ENCODE results near the gene C19orf44.
A peak's percentile ranks its signal among the peaks of the same experiment; 100 is the strongest.
"Not testable (repeated sequence)": the region's sequence is repeated elsewhere in the genome, so short reads cannot be mapped to it uniquely, and the experiment has no call there.

The C19orf44 gene

DNA sequence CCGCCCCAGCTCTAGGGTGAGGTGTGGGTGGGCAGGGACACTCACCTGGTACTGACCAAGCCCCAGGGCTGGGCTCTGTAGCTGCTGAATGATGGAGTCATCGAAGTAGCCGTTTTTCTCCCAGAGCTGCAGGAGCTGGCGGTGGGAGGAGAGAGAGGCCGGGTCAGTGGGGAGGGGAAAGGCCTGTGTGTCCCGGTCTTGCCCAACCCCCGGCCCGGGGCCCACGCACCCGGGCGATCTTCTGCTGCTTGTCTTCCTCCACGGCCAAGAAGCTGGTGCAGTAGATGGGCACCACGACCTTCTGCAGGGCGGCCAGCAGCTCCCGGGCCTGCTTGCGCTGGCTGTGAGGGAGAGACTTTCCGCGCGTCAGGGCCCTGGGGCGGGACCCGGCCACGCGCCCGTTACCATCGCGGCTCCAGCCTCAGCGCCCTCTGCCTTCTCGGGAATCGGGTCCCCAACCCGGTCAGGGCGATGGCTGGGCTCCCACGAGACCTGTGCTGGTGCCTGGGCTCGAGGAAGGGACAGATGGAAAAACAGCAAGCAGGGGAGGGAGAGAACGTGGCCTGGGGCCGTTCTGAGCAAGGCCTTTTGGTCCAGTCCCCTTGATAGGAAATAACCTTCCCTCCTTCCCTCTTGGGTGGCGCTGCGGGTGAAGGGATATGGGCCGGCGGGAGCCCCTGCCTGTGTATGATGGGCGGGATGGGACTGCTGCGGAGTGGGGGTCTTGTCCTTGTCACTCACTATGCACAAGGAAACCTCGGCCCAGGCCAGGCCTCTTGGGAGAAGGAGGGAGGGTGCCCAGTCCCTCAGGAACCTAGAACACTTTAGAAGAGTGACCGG lies 34.6 kb downstream of the C19orf44 start:
- Mint-ChIP-seq H3K4me3 (no peak overlapping the region), H3K27ac (no peak overlapping the region), H3K4me1 (no peaks in the 10 kb centered on the region), H3K27me3 (no peaks in the 10 kb centered on the region), H3K36me3 (ENCODE audit: low read depth) (peaks cover 49% of the 10 kb centered on the region), H3K9me3 (no peaks in the 10 kb centered on the region)
- no peak for ATAC-seq
- no peak for DNase-seq

DNA sequence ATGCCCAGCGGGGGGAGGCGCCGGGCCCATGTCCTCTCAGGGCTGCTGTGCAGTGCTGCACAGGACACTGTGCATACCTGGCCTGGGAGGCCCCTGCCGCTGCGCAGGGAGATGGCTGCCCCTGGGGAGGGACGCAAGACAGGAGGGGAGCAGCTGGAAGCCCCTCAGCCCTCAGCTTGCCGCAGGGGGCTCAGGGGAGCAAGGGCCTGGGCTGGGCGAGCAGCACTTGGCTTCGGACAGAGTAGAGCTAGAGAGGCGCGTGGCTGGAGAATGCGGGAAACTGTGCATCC lies 35.1 kb downstream of the C19orf44 start:
- Mint-ChIP-seq H3K27me3 (no peaks in the 10 kb centered on the region), H3K36me3 (ENCODE audit: low read depth) (peaks cover 48% of the 10 kb centered on the region), H3K9me3 (no peaks in the 10 kb centered on the region), H3K4me1 (no peaks in the 10 kb centered on the region), H3K4me3 (no peak overlapping the region), H3K27ac (no peak overlapping the region)
- ATAC-seq (no peak), DNase-seq (no peak)

DNA sequence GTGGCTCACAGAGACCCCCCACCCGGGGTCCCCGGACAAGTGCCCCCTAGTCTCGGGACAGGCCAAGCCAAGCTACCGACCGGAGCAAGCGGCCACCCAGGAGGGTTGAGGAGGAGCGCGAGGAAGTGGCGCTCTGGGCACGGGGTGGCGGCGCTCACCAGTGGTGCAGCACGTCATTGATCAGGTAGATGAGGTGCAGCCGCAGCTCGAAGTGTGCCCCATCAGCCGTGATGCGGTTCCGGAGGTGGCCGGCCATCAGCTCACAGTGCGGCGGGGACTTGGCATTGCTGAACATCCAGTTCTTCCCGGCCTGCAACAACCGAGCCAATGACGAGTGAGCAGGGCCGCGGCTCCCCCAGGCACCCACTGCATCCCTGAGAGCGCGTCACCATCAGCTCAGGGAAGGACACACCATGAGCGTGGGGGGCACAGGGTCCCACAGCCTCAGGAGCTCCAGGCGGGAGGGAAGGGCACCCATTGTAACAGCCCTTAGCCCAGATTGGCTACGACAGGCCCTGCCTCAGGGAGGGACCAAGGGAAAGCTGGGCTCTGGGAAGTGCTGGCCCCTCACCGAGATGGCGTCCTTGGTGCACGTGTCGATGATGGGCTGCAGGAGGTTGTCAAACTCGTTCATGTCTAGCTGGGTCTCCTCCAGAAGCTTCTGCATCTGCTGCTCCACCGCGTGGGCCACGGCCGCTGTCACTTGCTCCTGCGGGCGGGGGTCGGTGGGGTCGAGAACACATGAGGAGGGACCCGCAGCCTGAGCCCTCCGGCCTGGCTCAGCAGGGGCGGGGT lies 36.4 kb downstream of the C19orf44 start:
- Mint-ChIP-seq H3K4me1 (peaks cover 4% of the 10 kb centered on the region), H3K4me3 (no peak overlapping the region), H3K36me3 (ENCODE audit: low read depth) (peaks cover 57% of the 10 kb centered on the region), H3K9me3 (no peaks in the 10 kb centered on the region), H3K27me3 (no peaks in the 10 kb centered on the region), H3K27ac (no peak overlapping the region)
- ATAC-seq (no peak), DNase-seq (no peak)

DNA sequence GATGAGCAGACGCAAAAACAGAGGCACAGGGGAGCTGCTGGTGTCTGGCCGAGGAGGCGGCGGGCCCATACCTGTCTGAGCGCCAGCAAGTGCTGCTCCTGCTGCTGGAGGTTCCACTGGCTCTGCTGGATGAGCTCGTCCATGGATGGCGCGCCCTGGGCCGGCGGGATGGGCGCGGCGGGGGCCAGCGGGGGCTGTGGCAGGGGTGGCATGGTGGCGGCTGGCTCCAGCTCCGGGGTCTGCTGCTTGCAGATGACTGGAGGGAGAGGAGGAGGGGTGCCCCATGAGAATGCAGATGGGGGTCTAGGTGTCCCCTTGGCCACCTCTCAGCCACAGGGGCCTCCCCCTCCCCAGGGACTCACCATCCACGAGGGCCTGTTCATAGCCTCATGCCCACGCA lies 39.2 kb downstream of the C19orf44 start:
- H3K4me3 Mint-ChIP-seq, result no peak overlapping the region
- H3K9me3 Mint-ChIP-seq, result no peaks in the 10 kb centered on the region
- ATAC-seq, result no peak
- no peak for DNase-seq
- H3K36me3 Mint-ChIP-seq (ENCODE audit: low read depth), result peaks cover 64% of the 10 kb centered on the region
- H3K4me1 Mint-ChIP-seq, result peaks cover 26% of the 10 kb centered on the region
- no peaks in the 10 kb centered on the region for H3K27me3 Mint-ChIP-seq
- no peak overlapping the region for H3K27ac Mint-ChIP-seq

DNA sequence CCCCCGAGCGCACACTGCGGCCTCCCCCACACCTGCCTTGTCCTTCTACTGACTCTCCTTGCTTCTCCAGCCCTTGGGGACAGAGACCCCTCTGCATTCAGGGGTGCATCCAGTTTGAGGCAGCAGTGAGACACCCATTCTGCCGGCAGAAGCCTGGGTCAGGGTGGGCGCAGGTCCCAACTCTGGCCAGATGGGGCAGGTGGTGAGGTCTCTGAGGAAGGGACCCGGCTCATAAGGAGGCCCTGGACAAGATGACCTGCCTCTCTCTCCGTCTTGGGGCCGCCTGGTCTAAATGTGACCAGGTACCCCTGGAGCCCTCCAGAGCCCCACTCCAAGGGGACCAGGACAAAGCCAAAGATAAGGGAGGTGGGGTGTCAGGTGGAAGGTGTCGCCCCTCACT lies 39.9 kb downstream of the C19orf44 start:
- Mint-ChIP-seq H3K27ac (no peak overlapping the region), H3K27me3 (no peaks in the 10 kb centered on the region), H3K4me3 (no peak overlapping the region), H3K9me3 (no peaks in the 10 kb centered on the region), H3K36me3 (ENCODE audit: low read depth) (peaks cover 71% of the 10 kb centered on the region), H3K4me1 (peaks cover 33% of the 10 kb centered on the region)
- ATAC-seq (no peak), DNase-seq (no peak)

DNA sequence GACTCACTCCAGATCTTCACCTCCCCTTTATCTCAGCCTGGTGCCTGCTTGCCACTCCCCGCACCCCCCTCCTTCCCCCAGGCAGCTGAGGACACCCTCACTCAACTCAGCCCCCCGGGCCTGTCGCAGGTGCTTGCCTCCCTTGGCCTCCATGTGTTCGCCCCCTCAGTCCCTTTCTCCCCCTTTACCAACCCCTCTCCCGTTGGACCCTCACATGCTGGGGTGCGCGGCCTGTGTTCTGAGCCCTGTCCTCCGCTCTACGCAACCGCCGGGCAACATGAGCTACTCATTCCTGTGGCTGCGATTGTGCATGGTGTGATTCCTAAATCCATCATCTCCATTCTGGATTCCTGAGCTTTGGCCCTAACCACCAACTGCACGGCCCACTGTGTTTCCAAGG lies 40.9 kb downstream of the C19orf44 start:
- no peak for DNase-seq
- Mint-ChIP-seq H3K9me3 (no peaks in the 10 kb centered on the region), H3K36me3 (ENCODE audit: low read depth) (peaks cover 71% of the 10 kb centered on the region), H3K27me3 (no peaks in the 10 kb centered on the region), H3K4me3 (no peak overlapping the region), H3K4me1 (peaks cover 40% of the 10 kb centered on the region), H3K27ac (no peak overlapping the region)
- ATAC-seq, result no peak

DNA sequence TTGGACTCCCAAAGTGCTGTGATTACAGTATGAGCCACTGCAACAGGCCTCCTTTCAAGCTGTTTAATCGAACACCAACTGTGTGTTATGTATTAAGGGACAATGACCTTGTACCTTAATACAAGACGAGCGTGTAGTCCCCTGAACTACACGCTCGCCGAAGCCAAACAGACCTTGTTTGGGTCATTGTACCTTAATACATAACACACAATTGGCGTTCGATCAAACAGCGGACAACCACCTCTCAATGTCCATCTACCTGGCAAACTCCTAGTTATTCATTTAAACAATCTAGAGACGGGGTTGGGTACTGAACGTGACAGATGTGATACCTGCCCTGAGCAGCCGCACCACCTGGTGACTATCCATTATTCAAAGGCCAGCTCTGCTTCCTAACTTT lies 44.8 kb downstream of the C19orf44 start:
- Mint-ChIP-seq H3K27ac (peak overlapping the region; percentile 86), H3K36me3 (ENCODE audit: low read depth) (peaks cover 62% of the 10 kb centered on the region), H3K9me3 (no peaks in the 10 kb centered on the region), H3K27me3 (no peaks in the 10 kb centered on the region), H3K4me3 (peak overlapping the region; percentile 90), H3K4me1 (peaks cover 60% of the 10 kb centered on the region)
- DNase-seq (no peak), ATAC-seq (no peak)

DNA sequence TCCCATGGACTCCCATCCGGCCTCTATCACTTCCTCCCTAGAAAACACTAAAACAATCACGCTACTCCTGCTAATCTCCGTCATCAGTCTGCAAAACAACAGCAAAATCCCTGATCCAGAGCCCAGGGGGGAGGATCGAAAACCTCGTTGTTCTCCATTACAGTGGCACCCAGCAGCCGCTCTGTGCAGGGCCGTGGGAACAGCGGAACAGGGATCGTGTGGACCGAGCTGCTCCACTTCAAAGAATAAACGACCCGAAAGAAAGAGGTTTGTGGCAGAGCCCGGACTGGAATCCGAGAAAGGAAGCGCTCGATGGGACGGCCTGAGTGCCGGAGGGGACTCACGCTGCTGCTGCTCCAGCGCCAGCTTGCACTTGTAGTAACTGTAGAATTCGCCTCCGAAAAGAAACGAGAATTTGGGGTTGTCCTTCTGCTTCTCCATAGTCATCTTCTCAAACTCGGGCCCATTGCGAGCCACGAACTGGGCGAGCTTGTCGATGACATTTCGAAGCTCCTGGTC lies 45.4 kb downstream of the C19orf44 start:
- no peak for ATAC-seq
- H3K27me3 Mint-ChIP-seq, result no peaks in the 10 kb centered on the region
- H3K9me3 Mint-ChIP-seq, result no peaks in the 10 kb centered on the region
- peak overlapping the region; percentile 90 for H3K4me3 Mint-ChIP-seq
- H3K36me3 Mint-ChIP-seq (ENCODE audit: low read depth), result peaks cover 59% of the 10 kb centered on the region
- peaks cover 60% of the 10 kb centered on the region for H3K4me1 Mint-ChIP-seq
- peak overlapping the region; percentile 86 for H3K27ac Mint-ChIP-seq
- DNase-seq, result no peak

DNA sequence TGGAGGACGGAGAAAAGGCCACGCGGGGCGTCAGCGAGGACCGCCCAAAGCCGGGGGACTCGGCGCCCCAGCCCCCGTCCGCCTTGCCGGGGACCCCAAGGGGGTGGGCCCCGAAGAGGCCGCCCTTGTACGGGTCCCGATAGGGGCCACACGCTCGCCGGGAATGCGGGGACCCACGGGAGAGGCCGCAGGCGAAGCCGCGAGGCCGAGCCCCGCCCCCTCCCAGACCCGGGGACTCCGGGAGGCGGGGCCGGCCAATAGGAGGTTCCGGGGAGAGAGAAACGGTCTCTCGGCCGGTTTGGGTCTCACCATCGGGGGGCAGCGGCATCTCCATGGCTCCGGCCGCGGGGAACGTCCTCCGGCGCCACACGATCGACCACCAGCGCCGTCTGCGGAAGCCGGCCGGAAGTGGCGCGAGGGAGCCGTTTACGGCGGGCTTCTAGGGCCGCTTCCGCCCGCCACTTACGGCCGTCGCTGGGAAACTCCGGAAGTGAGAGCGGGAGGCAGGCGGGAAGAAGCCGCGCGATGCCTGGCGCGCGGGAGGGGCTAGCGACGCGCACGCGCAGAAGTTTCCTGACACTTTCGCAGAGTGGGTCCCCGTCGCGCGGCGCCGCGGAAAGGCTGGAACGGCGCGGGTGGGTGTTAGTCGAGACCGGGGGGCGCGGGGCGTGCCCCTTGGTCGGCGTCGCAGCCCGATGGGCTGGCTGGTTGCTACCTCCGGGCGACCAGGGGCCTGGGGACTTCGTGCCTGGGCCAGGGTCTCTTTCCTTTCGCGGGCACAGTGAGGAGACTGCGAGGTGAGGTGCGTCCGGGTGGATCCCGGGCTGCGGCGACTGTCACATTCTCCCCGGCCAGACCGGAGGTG lies 46.1 kb downstream of the C19orf44 start, which contains the start of gene CHERP:
Gene CHERP, minus strand, starts transcription at position 393 of the 865 bp plus-strand sequence. Its CDS starts 59 bp downstream, at position 334.
- Mint-ChIP-seq H3K36me3 (ENCODE audit: low read depth) (peaks cover 54% of the 10 kb centered on the region), H3K4me1 (peaks cover 59% of the 10 kb centered on the region), H3K4me3 (peak within 1 kb of the TSS; percentile 90), H3K27me3 (no peaks in the 10 kb centered on the region), H3K9me3 (no peaks in the 10 kb centered on the region), H3K27ac (peak within 1 kb of the TSS; percentile 90)
- ATAC-seq (peak; percentile 83), DNase-seq (peak; percentile 97)

DNA sequence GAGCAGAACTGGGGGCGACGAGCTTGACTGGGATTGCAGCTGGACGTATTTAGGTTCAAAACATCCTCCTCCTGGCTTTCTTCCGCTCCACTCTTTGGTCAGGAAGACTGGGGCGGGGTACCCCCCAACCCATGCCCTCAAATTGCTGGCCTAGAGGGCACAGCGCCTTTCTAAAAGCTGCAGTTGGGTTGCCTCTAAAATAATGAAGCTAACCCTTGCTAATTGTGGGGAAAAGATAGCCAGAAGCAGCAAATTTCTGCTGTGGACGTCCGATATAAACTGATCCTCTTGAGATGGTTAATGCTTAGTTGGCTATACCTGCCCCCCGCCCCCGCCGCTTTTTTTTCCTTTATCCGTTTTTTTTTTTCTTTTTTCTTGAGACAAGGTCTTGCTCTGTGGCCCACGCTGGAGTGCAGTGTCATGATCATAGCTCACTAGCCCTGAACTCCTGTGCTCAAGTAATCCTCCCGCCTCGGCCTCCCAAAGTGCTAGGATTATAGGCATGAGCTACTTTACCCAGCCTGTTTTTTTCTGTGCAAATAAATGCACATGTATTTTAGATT lies 46.8 kb downstream of the C19orf44 start:
- Mint-ChIP-seq H3K4me1 (peaks cover 54% of the 10 kb centered on the region), H3K36me3 (ENCODE audit: low read depth) (peaks cover 46% of the 10 kb centered on the region)
- ATAC-seq, result no peak

DNA sequence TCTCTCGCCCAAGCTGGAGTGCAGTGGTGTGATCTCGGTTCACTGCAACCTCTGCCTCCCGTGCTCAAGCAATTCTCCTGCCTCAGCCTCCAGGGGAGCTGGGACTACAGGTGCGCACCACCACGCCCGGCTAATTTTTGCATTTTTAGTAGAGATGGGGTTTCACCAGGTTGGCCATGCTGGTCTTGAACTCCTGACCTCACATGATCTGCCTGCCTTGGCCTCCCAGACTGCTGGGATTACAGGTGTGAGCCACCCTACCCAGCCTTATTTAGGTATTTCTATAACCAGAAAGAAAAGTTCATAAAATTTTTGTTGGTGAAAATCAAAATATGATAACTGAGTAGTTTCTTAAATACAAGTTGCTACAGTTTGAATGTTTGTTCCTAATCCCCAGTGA lies 47.5 kb downstream of the C19orf44 start:
- H3K36me3 Mint-ChIP-seq (ENCODE audit: low read depth), result peaks cover 39% of the 10 kb centered on the region
- not testable (repeated sequence) for H3K27me3 Mint-ChIP-seq, DNase-seq, H3K9me3 Mint-ChIP-seq, ATAC-seq
- peak overlapping the region; percentile 90 for H3K4me3 Mint-ChIP-seq
- H3K27ac Mint-ChIP-seq, result peak overlapping the region; percentile 90
- H3K4me1 Mint-ChIP-seq, result peaks cover 47% of the 10 kb centered on the region

More for the DNA sequence above, 46.8 kb downstream of the C19orf44 start:
- Mint-ChIP-seq H3K27me3 (no peaks in the 10 kb centered on the region), H3K4me3 (peak overlapping the region; percentile 90), H3K9me3 (no peaks in the 10 kb centered on the region), H3K27ac (peak overlapping the region; percentile 90)
- DNase-seq, result no peak

DNA sequence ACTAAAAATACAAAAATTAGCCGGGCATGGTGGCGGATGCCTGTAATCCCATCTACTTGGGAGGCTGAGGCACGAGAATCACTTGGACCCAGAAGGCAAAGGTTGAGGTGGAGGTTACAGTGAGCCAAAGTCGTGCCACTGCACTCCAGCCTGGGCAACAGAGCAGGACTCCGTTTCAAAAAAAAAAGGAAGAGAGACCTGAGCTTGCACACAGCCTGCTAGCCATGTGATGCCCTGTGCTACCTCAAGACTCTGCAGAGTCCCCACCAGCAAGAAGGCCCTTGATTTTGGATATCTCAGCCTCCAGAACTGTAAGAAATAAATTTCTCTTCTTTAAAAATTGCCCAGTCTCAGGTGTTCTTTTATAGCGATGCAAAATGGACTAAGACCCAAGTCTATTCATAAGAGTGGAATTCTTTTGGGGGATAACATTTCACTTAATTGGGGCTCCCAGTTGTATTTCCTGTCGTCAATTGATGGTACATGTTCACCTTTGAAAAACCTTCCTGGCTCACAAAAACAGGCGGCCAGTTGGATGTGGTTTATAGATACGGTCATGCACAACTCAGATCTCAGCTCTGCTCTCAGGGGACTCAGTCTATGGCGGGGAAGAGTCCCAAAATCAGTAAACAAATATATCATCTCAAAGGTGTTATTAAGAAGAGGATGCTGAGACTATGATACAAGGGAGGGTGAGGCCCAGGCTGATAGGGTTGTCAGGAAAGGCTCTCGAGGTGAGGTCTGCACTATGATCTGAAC lies 48.5 kb downstream of the C19orf44 start:
- H3K27ac Mint-ChIP-seq, result peak overlapping the region; percentile 22
- DNase-seq (no peak), ATAC-seq (no peak)
- peak overlapping the region; percentile 58 for H3K4me3 Mint-ChIP-seq
- no peaks in the 10 kb centered on the region for H3K9me3 Mint-ChIP-seq
- H3K4me1 Mint-ChIP-seq, result peaks cover 41% of the 10 kb centered on the region
- peaks cover 33% of the 10 kb centered on the region for H3K36me3 Mint-ChIP-seq (ENCODE audit: low read depth)
- no peaks in the 10 kb centered on the region for H3K27me3 Mint-ChIP-seq

DNA sequence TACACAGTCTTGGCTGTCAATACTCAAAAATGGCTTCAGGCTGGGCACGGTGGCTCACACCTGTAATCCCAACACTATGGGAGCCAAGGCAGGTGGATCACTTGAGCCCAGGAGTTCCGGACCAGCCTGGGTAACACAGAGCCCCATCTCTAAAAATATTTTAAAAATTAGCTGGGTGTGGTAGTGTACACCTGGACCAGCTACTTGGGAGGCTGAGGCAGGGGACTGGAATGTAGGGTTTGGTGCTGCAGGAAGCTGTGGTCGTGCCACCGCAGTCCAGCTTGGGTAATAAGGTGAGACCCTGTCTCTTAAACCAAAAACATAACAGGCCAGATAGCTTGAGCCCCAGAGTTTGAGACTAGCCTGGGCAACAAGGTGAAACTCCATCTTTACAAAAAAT lies 52.8 kb downstream of the C19orf44 start:
- no peaks in the 10 kb centered on the region for H3K27me3 Mint-ChIP-seq
- peaks cover 16% of the 10 kb centered on the region for H3K36me3 Mint-ChIP-seq (ENCODE audit: low read depth)
- peaks cover 20% of the 10 kb centered on the region for H3K4me1 Mint-ChIP-seq
- H3K4me3 Mint-ChIP-seq, result no peak overlapping the region
- no peak for ATAC-seq
- no peak overlapping the region for H3K27ac Mint-ChIP-seq
- no peak for DNase-seq
- no peaks in the 10 kb centered on the region for H3K9me3 Mint-ChIP-seq
